Measurements from ENCODE around the gene CXCR2.
A peak's percentile ranks its signal among the peaks of the same experiment; 100 is the strongest.
"Not testable (repeated sequence)": the region's sequence is repeated elsewhere in the genome, so short reads cannot be mapped to it uniquely, and the experiment has no call there.

The CXCR2 gene

DNA sequence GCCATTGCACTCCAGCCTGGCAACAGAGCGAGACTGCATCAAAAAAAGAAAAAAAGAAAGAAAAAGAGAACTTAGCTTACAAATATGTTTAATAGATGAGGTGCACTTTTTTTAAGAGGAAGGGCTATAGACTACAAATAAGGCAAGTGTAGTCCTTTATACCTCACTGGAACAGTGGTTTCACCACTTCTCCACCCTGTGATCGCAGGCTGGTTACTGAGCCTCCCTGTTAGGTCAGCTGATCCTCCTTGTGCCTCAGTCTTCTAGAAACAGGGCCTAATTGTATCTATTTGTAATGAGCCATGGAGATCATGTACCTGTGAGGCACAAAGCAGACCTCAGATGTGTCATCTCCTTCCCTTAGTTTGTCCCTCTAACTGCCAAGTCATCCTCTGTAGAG lies 4.5 kb downstream of the CXCR2 start:
- peak in 1 of 2 donors; percentile 18 for DNase-seq

DNA sequence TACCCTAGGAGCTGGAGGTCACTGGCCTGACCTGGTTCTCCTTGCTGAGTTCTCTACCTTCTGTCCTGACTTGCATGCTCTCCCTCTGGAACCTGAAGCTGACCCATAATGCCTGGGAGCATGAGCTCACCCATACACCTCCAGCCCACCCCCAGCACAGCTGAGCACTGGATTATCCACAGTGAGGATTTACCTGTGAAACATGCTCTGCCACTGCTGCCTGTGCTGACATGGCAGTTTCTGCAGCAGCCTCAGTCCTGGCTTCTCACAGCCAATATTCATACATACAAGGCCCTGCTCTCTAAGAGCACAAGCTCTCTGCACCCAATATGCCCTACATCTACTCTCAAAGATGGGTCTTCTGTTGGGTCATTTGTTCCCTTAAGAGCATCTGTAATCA lies 5.0 kb downstream of the CXCR2 start:
- DNase-seq = no peak

DNA sequence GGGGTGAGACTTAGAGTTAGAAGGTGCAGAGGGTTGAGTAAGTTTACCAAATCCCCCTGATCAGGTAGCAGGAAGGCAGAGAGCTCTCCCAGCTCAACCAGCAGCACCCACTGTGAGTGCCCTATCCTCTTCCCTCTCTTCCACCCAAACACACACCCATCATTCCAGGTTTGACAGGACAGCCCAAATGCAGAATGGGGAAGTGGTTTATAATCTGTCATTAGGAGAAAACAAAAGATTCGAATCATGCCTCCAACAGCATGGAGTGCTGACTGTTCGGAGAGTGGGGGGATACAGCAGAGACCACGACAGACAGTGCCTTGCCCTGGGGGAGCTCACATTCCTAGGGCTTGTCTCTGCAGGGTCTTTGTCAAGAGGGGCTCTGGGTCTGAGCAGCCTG lies 11.7 kb downstream of the CXCR2 start:
- DNase-seq = no peak

DNA sequence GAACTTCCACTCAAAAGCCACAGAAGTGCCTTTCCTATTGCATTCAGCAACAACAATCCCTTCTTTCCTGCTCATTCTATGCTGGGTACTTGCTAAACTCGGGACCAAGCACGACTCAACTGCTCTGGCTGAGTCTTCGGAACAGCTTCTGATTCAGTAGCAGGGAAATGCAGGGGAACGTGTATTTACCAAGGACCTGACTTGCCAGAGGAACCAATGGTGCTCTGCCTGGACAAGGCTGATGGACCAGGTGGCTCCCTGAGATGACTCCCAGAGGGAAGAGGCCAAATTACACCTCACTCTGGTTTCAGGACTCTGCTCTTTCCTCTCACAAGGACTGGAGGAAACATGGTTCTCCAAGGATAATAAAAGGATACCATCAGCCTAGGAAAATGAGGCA lies 12.2 kb downstream of the CXCR2 start:
- DNase-seq = no peak

DNA sequence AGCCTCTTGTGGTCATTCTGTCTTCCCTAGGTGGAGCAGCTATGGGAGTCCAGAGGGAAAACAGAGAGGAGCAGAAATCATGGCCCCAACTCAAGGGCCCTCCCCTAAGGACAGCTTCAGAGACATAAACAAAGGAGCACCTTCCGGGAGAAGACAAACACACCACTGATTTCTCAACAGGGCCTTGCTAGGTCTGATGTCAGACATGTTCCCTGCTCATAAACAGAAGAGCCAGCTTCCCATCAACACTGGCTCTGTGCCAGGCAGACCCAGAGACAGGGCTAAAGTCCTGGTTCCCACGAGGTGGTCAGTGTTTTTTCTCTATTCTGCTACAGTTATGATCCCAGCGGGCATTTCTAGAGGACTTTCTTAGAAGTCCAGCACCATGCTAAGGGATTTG lies 19.3 kb downstream of the CXCR2 start:
- no peak for DNase-seq

DNA sequence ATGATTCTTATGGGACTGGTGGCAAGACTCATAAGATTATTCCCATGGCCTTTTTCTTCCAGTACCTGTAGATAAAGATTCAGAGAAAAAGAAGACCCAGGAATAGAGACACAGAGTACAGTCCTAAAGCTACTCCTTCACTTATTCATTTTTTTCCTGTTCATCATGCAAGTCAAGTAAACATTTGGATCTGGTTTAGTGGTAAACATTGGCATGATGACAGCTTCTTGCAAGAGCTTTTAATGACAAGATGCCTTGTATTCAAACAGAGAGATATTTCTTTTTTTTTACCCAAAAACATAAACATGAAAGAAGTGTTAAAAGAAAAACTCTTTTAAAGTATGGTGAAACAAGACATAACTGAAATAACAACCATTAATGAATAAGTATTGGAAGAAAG lies 20.2 kb downstream of the CXCR2 start:
- DNase-seq = no peak

DNA sequence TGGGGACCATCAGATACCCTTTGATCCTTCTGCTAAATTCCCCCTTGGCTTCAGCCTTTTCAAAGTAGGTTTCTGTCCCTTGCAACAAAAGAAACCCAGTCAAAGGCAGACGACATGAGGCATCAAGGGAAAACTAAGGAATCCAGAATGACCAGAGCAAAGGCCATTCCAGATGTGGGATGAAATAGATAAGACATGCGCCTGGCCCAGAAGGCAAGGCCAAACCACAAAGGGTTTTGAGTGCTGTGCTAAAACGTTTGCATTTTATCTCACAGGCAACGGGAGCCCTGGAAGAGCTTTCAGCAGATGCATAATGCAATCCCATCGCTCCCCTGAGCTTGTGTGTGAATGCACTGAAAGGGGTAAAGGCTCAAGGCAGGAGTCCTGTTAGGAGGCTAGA lies 23.3 kb downstream of the CXCR2 start:
- DNase-seq = no peak

DNA sequence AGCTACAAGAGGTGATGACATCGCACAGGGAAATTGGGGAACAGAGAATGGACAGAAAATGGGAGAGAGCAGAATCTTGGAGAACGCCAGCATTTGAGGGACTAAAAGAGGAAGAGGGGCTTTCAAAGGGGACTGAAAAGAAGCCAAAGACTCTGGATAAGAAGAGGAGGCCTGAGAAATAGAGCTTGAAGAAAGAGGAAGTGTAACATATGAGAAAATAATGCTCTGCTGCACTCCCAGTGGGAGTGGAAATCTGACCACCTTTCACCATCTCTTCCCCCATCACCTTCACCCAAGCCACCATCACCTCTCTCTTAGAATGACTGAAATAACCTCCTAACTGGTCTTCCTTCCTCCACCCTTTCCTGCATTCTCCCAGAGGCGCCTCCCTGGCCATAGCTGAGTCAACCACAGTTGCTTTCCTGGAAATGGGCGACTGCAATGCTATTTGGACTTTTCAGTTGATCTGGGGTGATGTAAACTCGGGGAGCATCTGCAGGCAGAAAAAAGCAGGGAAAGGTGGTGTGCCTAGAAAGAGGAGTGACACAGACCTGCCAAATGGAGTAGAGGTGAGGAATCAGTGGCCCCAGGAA lies 24.1 kb downstream of the CXCR2 start:
- DNase-seq = no peak

DNA sequence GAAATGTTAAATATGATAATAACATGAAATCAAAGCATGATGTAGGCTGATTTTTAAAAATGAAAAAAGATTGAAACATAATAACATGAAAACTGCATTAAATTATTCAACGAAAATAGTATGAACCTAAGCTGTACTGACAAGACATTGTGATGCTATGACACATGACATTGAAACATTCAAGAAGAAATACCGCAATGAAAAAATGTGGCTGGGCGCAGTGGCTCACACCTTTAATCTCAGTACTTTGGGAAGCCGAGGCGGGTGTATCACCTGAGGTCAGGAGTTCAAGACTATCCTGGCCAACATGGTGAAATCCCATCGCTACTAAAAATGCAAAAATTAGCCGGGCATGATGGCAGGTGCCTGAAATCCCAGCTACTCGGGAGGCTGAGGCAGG lies 26.3 kb downstream of the CXCR2 start:
- DNase-seq = no peak

DNA sequence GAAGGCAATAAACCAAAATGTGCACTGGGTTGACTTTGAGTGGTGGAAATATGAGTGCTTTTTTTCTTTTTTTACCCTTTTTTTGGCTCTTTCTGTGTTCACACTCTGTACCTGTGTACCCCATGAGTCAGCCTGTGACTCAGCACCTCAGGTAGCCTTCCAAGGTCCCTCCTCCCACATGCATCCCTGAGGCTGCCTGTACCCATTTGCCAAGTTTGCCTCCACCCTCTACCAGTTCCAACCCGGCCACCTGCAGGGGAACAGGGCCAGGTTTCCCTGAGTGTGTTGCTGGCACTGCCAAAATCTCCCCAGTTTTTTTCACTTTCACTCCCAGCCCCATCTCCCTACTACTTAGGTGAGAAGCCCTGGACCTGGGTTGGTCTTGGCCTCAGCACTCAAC lies 26.9 kb downstream of the CXCR2 start:
- DNase-seq = no peak

DNA sequence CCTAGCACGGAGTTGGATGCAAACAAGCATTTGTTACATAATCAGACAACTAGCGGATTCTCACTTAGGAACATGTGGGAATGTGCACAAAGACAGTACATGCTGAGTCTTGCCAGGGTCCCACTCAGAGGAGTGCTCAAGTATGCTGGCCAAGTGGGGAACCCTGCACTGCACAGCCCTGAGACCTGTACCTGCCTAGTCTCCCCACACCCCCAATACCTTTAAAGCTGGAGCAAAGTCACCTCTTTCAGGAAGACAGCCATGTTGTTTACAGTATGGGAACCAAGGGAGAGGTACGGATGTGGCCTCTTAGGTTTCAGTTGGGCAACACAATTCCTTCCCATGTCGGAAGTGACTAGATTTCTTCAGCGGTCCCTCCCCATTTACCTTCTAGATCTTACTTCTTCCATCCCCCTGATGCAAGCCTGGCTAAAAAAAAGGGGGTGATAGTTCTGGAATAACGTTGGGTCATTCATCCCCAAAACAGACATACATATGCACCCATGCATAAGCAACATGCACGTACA lies 30.2 kb downstream of the CXCR2 start:
- DNase-seq = no peak

DNA sequence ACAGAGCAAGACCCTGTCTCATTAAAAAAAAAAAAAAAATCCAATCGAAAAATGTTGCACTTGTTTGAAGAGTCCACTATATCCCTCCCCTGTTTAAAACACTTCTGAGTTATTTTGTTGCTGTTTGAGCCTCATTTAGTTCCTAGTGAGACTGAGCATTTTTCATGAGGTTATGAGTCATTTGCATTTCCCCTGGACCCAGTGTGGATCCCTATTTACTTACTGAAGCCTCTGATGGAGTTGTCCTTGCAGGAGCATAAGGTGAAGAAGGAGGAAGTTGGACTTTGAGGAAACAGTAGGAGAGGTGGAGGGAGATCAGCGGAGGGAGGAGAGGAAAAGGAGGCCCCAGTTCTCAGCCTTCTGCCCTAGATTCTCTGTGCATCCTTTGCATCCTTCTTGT lies 35.8 kb downstream of the CXCR2 start:
- no peak for DNase-seq

DNA sequence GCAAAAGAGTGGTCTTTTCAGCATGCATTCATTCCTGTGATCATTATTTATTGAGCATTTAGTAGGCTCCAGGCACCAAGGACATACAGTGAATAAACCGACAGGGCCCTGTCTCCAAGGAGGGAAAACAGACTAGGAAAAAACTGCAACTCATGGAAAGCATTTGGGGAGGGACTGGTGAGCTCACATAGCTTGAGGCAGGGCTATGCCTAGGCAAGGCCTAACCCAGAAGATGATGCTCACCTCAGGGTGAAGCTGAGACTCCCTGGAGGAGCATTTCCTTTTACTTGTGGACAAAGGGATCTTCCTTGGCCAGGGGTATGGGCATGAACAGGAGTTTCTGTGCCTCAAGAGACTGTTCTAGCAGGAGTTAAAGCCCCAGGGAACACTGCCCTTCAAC lies 37.0 kb downstream of the CXCR2 start:
- DNase-seq = no peak

DNA sequence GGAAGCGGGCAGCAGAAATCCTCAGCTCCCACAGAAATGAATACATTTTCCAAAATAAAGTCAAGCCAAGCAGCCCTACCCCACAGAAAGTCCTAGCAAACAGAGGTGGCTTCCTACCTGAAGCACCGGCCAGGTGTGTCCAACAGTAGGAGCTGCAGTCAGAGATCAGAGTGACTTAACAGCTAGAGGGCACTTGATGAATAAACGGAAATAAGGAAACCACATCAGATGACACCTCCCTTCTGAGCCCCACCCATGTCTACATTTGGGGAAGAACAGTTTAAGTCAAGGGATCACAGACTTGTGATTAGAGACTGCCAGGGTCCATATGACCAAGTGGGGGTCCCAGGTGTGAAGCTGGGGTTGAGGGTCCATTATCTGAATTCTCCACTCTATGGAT lies 41.0 kb downstream of the CXCR2 start, which contains the start of gene CXCR1:
TSS of gene CXCR1 (minus strand) at position 172 of the 400 bp plus-strand sequence. CDS start 1,751 bp downstream, outside the sequence.
- peak; percentile 62 to 73 for DNase-seq

DNA sequence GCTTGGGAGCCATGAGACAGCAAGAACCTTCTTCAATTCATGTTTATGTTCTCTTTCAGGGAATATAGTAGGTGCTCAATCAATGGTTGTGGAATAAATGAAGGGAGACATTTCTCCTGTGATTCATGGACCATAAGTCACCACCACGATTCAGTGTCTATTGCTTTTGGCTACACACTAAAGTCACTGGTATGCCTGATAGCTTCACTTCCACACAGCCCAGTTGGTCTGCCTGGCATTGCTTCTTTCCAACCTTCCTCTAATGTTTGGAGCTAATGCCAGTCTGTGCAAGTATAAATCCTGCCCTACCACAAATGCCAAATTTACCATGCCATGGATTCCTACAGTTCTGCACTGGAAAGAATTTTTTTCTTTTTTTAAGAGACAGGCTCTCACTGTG lies 42.2 kb downstream of the CXCR2 start:
- DNase-seq = no peak

DNA sequence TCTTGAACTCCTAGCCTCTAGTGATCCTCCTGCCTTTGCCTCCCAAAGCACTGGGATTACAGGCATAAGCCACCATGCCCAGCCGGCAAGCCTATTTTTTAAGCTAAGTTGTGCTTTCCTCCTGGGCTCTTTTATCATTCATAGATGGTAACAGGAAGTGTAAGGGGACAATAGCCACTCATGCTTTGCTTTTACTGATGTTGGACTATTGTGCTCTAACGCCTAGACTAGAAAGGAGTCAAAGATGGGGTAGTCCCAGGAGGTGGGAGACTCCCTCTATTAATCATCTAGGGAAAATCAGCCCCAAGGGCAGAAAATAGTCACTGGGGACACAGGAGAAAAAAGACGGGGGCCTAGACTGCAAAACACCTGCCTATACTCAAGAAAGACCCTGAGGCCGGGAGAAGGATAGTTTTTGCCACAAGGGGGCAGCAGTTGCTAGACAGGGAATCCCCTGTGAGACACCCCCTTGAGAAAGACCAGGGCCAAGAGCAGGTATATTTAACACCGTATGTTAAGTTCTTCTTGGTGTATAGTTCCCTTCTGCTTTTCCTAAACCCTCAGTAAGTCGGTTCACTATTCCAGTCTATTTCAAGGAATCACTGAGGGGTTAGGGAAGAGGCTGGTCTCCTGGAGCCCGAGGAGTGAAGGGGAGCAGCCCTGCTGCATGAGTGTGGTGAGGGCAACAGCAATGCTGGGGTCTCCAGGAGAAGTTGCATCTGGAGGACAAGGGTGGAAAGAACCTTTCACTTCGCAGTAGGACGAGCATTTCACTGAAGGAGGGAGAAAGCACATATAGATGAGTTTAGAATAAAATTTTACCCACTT lies 43.0 kb downstream of the CXCR2 start:
- peak; percentile 67 to 76 for DNase-seq

DNA sequence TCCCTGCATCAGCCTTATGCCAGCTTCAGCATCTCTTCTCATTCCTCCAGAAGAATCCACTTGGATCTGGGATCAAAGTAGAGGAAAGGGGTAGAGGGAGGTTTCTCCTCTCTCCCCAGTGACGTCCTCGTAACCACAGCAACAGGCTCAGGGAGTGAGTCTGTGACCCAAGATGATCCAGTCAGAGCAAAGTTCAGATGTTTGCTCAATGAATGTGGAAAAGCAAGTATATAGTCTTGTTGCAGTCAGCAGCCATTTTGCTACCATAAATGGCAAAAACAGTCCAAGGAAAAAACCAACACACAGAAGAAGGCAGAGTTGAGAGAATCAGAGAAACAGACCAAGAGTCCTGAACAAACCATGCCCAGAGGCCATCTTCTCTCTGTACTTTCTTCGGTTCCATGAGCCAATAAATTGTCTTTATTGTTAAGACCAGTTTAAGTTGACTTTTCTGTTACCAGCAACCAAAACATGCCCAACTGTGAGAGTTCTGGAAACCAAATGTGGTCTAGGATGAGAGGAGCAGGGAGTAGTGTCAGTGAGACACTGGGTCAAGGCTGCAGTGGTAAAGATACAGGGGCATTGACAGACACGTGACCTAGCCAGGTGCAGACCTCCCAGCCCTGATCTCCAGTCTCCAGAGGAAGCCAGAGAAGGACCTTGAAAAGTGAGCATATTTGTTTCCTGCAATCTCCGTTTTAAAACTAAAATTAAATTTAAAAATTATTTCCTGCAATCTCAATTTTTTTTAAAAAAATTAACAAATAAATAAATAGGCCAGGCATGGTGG lies 44.1 kb downstream of the CXCR2 start:
- no peak for DNase-seq

DNA sequence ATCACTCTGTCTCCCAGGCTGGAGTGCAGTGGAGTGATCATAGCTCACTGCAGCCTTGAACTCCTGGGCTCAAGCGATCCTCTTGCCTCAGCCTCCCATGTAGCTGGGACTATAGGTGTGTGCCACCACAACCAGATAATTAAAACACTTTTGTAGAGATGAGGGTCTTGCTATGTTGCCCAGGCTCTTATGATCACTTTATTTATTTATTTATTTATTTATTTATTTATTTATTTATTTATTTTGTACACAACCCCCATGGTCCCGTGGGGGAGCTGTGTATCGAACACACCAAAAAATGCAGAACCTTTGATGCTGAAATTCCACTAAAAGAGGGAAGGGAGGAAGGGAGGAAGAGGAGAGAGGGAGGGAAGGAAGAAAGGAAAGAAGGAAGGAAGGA lies 45.9 kb downstream of the CXCR2 start:
- DNase-seq = not testable (repeated sequence)

DNA sequence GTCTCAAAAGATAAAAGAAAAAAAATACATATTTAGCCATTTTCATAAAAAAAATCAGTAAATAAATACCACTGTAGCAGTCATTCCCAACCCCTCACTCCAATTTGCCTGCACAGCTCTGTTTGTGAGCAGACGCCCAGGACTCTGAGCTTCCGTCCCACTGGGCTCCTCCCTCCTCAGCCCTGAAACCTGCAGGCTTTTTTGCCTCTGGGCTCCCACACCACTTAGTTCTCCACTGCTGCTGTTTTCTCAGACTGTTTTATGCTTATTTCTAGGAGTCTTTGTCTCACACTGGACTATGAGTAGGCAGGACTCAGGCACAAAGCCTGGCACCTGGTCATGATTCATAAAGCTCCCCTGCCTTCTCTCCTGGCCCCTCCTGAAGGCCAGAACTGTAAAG lies 47.0 kb downstream of the CXCR2 start:
- no peak for DNase-seq

DNA sequence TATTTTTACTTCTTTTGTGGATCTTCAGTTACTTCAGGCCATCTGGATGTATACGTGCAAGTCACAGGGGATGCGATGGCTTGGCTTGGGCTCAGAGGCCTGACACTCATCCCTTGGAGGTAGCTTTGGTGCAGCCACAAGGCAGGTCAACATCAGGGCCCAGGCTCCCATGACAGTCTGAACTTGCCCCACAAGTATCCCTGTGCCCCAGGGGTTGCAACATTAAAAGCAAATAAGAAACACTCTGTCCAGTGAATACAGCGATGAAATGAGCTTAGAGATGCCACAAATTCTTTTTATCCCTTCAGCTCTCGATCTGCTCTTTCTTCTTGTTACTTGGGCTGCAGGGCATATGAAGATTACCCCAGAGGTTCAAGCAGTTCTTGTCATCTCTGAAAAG lies 54.0 kb downstream of the CXCR2 start:
- DNase-seq = no peak

DNA sequence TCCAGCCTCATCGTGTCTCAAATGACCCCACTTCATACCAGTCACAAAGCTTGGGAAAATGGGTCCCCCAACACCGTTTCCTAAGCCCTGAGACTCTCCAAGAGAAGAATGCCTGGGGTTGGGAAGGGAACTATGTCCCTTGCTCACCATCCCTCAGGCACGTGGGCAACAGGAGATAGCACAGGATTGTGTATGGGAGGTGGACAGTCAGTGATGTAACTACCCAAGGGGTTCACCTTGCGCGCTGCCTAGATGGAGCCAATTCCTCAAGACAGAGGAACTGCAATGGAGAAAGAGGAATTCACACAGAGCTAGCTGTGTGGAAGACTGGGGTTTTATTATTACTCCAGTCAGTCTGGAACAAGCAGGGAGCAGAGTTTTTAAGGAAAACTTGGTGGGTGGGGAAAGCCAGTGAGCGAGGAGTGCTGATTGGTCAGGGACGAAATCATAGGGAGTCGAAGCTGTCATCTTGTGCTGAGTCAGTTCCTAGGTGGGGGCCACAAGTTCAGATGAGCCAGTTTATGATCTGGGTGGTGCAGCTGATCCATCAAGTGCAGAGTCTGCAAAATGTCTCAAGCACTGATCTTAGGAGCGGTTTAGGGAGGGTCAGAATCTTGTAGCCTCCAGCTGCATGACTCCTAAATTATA lies 54.8 kb downstream of the CXCR2 start:
- DNase-seq = no peak

DNA sequence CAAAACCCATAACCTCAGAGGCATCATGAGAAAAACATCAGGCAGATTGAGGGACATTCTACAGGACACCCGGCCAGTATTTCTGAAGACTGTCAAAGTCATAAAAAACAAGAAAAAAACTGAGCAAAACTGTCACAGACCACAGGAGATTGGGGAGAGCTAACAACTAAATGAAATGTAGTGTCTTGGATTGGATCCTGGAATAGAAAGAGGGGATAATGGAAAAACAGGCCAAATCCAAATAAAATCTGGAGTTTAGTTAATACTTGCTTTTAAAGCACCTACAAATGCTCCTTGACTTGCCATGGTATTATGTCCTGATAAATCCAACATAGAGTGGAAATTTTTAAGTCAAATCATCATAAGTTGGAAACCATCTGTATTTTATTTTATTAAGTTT lies 58.5 kb downstream of the CXCR2 start:
- DNase-seq = no peak

DNA sequence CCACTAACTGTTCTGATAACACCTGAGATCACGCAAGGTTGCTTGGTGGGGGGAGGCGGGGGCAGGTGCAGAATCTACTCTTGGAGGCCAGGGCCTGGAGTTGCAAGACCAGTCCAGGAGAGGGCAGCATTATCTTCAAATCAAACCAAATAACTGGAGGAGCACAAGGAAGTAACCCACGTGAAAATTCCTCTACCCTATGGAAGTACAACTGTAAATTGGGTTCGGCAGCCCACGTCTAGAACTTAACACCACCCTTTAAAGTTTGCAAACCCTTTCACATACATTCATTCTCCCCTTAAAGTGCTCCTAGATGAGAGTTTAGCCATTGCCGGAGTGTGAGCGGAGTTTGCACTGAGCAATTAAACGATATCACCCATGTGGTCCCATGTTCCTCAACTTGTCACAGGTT lies 60.5 kb downstream of the CXCR2 start:
- peak; percentile 78 to 82 for DNase-seq
